HL-60/S4 treated with phorbol 12-myristate 13-acetate at 8.2 ng/mL for 4 days and 3 days (cell line): ENCODE measurements around the gene AMOTL1.
"Not testable (repeated sequence)": the region's sequence is repeated elsewhere in the genome, so short reads cannot be mapped to it uniquely, and the experiment has no call there.

Experiments
- in situ Hi-C: fragments of 300-500 bp; cut with MboI; formaldehyde crosslinking; loops from 2 replicates; pipeline ENCODE4 v1.15.0; 2022; ENCODE audit warnings: low sequenced_read_pairs

AMOTL1 gene

DNA sequence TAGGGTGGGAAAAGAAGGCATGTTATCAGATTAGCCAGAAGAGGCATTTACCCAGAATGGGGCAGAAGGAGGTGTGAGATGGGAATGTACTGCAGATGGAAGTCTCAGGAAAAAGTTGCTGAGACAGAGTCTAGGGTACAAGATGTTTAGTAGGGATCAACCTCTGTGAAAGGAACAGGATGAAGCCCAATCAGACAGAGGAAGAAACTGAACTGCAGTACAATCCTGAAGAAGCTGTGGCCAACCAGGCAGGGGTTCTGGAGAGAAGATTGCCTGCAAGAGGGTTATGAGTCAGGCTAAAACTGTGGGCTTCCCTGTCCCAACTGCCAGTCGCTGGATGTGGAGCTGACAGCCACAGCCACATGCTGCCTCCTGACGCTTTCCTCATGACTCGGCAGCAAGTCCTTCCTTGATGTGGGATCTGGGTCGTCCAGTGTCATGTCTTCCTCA, 141.2 kb downstream of the AMOTL1 start:
- in situ Hi-C loops, result no loop called here

DNA sequence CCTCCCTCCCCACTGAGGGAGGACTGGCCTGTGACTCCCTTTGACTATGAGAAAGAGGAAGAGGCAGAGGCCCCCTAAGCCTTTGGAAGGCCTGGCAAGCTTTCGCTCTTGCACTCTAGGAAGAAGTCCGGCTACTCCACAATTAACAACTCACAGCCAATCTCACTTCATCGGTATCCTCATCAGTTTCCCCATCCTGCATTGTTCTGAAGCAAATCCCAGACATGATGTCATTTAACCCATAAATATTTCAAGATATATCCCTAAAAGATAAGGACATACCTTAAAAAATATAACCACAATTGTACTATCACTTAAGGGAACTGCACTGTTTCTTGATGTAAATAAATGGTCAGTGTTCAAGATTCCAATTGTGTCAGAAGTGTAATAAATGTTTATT, 142.1 kb downstream of the AMOTL1 start:
- in situ Hi-C loops, result no loop called here

DNA sequence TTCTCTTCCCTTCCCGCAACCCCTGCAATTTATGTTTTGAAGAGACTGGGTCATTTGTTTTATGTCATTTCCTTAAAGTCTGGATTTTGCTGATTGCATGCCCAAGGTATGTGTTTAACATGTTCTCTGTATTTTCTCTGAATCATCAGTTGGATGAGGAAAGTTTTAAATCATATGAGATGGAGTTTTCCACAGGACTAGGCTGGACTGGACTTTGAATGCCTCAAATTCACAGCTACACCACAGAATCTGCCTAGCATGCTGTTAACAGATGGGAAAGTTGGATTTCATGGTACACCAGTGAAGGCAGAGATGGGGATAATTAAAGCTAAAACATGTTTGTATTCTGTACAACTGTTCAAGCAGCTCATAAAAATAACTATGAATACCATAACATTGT, 142.6 kb downstream of the AMOTL1 start:
- in situ Hi-C loops, result no loop called here

DNA sequence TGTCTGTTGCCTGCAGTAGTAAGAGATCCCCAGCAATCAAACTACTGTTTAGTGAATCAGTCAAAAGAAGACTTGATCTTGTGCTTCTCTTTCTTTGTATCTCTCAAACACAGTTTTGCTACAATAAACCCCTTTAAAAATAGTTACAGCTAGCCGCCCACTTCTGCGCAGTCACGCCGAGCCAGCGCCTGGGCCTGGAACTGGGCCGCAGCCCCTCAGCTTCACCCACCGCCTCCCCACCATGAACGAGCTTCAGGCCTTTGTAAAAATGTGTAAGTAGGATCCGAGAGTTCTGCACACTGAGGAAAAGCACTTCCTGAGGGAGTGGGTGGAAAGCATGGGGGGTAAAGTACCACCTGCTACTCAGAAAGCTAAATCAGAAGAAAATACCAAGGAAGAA, 144.7 kb downstream of the AMOTL1 start:
- in situ Hi-C loops, result no loop called here

DNA sequence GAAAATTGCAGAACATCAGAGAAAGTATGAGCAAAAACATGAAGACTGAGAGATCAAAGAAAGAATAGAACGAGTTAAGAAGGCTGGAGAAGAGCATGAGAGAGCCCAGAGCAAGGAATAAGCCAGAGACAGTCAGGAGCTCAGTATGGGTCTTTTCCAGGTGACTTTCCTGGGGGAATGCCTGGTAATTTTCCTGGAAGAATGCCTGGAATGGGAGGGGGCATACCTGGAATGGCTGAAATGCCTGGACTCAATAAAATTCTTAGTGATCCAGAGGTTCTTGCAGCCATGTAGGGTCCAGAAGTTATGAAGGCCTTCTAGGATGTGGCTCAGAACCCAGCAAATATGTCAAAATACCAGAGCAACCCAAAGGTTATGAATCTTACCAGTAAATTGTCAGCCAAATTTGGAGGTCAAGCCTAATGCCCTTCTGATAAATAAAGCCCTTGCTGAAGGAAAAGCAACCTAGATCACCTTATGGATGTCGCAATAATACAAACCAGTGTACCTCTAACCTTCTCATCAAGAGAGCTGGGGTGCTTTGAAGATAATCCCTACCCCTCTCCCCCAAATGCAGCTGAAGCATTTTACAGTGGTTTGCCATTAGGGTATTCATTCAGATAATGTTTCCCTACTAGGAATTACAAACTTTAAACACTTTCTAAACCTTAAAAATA, 145.7 kb downstream of the AMOTL1 start:
- in situ Hi-C loops, result not testable (repeated sequence)

DNA sequence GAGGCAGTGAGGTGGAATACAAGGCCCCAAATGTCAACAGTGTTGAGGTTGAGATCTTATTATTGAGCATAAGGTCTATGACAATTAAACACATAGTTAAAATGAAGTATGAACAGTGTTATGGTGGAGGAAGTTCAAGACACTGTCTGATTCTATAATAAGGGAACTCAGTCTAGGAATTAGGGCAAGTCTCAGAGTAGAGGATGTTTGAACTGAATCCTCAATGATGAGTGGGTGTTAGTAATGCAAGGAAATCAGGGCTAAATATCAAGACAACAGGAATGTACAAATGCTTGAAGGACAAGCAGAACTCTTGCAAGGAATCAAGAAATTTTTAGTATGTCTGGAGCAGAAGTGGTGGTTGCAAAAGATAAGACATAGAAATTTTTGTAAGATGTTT, 152.2 kb downstream of the AMOTL1 start:
- in situ Hi-C loops, result no loop called here

DNA sequence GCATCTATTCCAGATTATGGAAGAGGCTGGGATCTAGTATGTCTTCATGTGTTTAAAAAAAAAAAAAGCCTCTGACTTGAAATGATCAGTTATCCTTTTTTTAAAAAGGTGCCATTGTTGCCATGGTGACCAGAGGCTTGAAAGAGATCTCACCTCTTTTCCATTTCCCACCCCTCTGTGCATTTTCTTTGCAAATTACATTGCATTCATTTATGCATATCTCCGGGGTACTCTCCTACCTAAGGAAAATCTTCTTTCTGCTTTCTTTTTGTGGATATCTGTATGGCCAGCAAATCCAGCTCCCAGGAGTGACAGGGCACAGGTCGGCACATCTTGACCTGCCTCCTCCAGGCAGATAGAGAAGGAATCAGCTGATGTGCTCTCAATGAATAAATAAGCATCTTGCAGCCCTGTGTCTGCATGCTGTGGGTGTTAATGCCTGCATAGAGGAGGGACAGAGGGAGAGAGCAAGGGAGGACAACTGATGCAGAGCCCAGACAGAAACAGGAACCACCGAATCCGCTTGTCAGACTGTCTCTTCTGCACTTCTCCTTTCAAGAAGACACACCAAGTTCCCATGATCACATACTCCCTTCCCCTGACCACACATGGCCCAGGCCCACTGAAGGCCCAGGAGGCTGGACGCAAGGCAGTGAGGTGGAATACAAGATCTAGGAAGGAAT, 154.3 kb downstream of the AMOTL1 start:
- in situ Hi-C loops, result no loop called here

DNA sequence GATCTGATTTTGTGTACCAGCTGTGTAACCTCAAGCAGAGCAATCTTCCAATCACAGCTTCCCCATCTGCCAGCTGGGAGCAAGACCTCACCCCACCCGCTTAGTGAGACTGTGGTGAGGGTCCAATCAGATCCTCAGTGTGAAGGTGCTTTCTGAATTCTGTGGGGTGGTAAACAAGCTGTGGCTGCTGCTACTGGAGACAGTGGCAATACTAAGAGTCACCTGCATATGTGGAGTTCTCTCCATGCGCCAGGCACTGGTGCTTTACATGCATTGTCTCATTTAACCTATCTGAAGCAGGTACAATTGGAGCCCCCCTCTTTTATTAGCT, 154.8 kb downstream of the AMOTL1 start:
- in situ Hi-C loops, result no loop called here

DNA sequence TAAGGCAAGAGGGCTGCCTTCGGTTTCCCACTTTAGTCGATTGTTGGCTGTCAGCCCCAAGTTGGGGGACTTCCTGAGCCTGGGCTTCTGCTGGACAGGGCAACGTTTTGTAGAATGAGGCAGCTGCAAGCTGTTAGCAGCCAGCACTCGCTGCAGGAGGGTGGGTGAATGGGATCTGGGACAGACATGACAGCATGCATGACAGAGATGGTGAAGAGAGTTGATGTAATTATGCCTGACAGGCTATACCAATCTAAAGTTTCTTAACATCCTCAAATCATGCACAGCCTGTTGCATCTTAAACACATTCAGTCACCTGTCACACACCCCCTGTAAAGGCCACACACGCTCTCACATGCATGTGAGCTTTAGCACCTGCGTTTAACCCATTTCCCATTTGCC, 156.0 kb downstream of the AMOTL1 start:
- in situ Hi-C loops, result no loop called here

DNA sequence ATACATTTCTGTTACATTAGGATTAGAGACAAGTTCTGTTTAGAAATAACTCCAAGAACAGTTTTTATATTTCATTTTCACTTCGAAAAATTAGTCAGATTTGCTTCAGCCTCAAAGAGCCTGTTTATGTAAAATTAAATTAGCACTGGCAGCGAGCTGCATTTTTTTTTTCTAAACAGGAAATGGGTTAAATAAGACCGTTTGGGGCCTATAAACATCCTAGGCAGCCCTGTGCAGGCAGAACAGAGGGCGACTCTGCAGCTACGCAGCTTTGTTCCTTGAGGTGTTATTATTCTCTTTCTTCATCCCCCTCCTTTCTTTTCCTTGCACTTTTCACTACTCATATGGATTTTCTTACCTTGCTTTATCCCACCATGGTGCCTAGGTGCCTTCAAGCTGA, 156.5 kb downstream of the AMOTL1 start:
- in situ Hi-C loops, result no loop called here

DNA sequence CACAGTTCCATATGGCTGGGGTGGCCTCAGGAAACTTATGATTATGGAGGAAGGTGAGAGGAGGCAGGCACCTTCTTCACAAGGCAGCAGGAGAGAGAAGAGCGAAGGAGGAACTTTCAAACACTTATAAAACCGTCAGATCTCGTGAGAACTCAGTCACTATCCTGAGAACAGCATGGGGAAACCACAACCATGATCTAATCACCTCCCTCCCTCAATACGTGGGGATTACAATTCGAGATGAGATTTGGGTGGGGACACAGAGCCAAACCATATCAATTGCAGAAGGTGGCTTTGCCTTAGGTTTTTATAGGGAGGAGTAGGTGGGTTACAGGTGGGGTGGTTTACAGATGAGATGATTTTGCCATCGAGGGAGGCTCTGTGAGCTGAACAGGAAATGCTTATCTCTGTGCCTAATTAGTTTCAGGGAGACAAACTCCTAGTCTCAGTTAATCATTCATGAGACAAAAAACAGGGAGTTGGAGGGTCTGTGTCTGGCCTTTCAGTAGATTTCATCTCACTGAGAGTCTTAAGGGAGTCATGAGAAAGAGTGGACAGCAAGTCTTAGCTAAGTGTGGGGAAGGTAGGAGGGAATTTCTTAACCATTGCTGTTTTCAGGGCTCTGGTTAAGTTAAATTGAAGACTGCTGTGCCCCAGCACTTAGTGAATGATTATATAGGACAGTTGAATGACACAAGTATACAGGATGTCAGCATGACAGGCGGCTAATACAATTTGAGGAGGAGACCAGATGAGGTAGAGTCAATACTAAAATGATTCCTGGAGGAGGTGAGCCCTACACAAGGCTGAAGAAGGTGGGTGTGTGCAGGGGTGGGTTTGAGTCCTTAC, 157.5 kb downstream of the AMOTL1 start:
- in situ Hi-C loops, result no loop called here

DNA sequence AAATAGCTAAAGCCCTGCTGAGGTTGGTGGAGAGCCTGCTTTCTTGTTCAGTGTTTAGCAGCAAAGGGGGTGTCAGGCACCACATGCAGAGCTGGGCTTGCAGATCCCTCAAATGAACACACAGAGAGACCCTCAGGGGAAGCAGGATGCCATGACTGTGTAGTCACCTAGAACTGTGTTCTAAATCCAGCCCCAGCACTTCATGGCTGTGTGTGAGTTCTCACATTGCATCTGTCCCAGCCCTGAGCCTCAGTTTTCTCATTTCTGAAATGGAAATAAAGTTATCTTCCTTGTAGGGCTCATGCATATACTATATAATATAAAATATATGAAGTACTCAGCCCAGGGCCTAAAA, 158.1 kb downstream of the AMOTL1 start:
- in situ Hi-C loops, result no loop called here
